Heart left ventricle (tissue), 13 donors: ENCODE data around the gene KRTAP2-3.
"Not testable (repeated sequence)": the region's sequence is repeated elsewhere in the genome, so short reads cannot be mapped to it uniquely, and the experiment has no call there.

Experiments used
- CTCF ChIP-seq, 12 donors: fragments of 200-600 bp; sonication (generic) in 4 of 12; IDR thresholded peaks; one replicate each; pipeline versions ENCODE4 v1.5.0 to v1.8.0; 2018 to 2022; ENCODE audit warnings: antibody characterized with exemption in 12 of 12, mild to moderate bottlenecking in 5 of 12
- POLR2A ChIP-seq, 2 donors: fragments of 450-650 bp; IDR thresholded peaks; one replicate each; pipeline ENCODE4 v1.6.1; 2017; ENCODE audit warnings: antibody characterized with exemption in 2 of 2, mild to moderate bottlenecking in 2 of 2, moderate library complexity in 2 of 2
- donor health status: ischemic (EF 13 %, LVEDD 7.1; RV severe dilation, severe dysfunction).
- donor health status: DM: no; HTN: yes; CAD: no.
- donor health status: DM: no; HTN: no; CAD: no.
- donor health status: ischemic (EF 25% LVEDD 6.9; RV normal size, moderate dysfunction).
- donor health status: ischemic (EF 25% LVEDD 5.7; RV mildly dilated, moderate dysfunction).
- donor health status: ischemic (EF 35%, LVEDD 5.7; RV mildly dilated, moderate dysfunction).
- donor health status: nonischemic (EF 11% LVEDD 7.7; RV severe dilation, severe dysfunction).
- donor health status: DM: yes; HTN: yes; CAD: no.
- donor health status: PGD.
- donor health status: ischemic (EF 29% LVEDD 5.4; RV normal size, mild dysfunction).
- donor health status: nonischemic (EF 23%, LVEDD 6.1; RV moderate dilation, normal function).

GRCh38 chr17:41040783-41041571 lies 18.9 kb downstream of the KRTAP2-3 start, which contains the start of gene KRTAP1-1:
- TF ChIP-seq POLR2A, CTCF (IDR thresholded peaks at IDR 0.05): not testable (repeated sequence)
